HS-27A (cell line): ENCODE results near the gene SHFL.

Experiments
- DNase-seq: peaks from one replicate; pipeline ENCODE4 v3.0.0-alpha.2; 2012; ENCODE audit warnings: low read depth, missing footprints

Gene SHFL

DNA sequence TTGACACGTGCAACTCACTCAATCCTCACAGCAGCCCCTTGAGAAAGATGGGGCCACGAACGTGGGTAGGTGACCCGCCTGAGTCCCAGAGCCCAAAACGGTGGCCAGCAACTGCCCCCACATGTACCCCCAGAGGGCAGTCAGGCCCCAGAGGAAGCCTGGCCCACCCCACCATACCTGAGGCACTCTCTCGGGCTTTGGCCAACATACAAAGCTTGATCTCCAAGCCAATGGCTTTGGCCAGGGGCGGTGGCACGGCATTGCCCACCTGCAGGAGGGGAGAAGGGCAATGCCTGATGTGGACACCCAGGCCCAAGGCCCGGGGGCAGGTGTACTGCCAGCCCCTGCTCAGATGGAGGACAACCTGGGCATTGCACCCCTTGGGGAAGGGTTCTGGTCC lies 47.9 kb downstream of the SHFL start:
- no peak for DNase-seq

DNA sequence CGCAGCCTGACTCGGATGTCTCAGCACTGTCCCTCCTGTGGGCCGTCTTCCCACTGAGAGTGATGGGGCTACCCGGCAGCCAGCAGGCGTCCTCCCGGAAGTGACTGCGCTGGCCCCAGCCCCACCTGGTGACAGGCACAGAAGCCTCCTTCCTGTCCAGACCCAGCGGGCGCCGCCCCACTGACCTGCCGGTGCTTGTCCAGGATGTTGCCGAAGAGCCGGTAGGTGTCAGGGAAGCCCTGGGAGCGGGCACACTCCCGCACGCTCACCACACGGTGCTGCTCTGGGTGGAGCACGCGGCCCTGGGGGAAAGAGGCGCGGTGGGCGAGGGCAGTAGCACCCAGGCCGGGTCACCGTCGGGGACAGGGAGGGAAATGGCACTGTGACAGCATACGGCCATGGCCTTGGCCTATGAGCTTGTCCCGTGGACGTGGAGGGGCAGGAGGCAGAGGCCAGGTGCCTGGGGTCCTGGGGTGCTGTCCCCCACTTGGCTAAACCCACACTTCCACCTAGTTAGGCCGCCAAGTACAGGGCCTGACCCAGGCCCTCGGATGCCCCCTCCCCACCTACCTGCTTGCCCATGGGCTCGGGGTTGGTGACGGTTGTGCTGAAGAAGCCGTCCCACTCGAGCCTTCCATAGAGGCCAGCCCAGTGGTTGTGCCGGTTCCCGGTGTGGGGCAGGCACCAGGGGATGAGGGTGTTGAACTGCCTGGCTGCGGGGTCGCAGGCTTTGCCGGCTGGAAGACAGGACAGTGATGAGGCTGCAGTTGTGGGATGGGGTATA lies 49.6 kb downstream of the SHFL start:
- DNase-seq = no peak

DNA sequence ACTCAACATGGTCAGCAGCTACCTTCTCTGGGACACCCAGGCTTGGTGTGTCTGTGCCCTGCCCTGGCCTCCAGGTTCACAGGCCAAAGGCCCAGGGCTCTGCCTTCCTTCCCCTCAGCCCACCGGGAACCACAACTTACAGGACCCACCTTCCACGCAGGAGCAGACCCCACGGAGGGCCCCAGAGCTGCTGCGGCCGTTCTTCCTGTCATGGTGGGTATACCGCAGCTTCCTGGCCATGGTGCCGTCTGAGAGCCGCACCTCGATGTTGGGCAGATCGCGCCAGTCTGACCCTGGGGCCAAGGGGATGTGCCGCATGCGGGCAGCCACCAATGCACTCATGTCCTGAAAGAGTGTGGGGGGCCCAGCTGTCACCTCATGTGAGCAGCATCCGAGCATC lies 50.8 kb downstream of the SHFL start:
- DNase-seq = no peak

DNA sequence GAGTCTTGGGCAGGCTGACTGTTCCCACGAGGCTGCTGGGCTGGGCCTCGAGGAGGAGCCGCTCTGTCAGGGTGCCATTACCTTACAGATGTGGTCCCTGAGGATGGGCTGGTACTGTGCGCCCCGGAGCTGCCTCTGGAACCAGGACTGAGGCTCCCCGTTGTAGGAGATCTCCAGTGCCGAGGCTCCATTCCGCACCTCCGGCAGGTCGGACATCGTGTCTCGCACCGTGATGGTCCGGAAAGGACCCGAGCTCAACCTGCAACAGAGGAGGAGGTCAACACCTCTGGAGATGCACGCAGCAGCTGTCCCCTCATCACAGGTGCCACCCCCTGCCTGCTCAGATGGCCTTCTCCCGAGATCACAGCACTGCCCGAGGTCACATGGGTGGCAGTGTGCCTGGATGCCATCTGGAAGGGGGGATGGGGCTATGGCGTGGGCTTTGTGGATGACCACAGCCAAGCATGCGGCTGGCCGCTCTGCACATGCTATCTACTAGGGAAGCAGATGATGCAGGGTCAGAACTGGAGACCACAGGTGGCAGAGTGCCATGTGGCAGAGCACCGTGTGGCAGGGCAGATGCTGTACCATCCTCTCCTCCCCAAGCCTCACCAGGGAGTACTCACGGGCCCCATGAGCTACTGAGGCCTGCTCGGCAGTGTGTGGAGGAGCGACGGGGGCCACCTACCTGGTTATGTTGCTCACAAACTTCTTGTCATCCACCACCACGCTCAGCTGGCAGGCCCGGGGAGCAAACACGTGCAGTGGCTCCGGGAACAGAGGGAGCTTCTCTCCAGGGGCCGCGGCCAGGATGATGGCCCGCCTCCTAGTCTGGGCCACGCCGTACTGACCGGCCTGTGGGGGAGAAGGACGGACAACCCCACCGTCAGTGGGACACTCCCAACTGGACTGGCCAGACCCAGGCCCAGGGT lies 51.9 kb downstream of the SHFL start:
- DNase-seq = no peak

- no peak for DNase-seq
Observed at GRCh38 chr19:10138879-10139795, 53.0 kb downstream of the SHFL start.

- DNase-seq = no peak
Observed at GRCh38 chr19:10139952-10140351, 53.8 kb downstream of the SHFL start.

DNA sequence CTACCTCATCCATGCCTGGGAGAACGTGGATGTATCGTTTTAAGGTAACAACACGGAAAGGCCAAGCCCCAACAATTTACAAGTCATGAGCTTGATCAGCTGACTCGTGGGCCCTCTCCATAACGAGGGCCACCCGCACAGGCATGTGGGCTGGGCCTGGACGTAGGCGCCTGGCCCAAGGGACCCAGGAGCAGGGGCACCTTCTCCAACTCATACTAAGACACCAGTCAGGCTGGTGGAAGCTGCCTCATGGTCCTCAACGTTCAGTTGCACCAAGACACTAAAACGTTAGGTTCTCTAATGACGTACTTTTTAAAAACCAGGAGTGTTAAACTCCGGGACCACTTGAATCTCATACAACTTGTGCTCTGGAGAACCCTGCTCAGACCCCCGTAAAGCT lies 55.4 kb downstream of the SHFL start:
- no peak for DNase-seq

- DNase-seq = no peak
Observed at GRCh38 chr19:10141973-10142372, 55.9 kb downstream of the SHFL start.
